T-helper 2 cell (primary cell): ENCODE data around the gene KHDC1.
"Not testable (repeated sequence)": the region's sequence is repeated elsewhere in the genome, so short reads cannot be mapped to it uniquely, and the experiment has no call there.

ENCODE experiments used
- DNase-seq, 5 experiments: peaks; one replicate each; pipeline versions ENCODE4 v3.0.0 to v3.0.0-alpha.2; 2012 to 2022

KHDC1 gene

GRCh38 chr6:73248192-73248903, 14.6 kb downstream of the KHDC1 start:
- DNase-seq: no peak

- no peak for DNase-seq
Measured at GRCh38 chr6:73242001-73242400, 21.0 kb downstream of the KHDC1 start.

GRCh38 chr6:73240730-73241129, 22.3 kb downstream of the KHDC1 start:
- no peak for DNase-seq

GRCh38 chr6:73236144-73236750, 26.7 kb downstream of the KHDC1 start:
- DNase-seq: no peak

- DNase-seq: no peak
Measured at GRCh38 chr6:73234733-73235132, 28.3 kb downstream of the KHDC1 start.

GRCh38 chr6:73233971-73234370, 29.0 kb downstream of the KHDC1 start:
- DNase-seq: not testable (repeated sequence)

GRCh38 chr6:73233048-73233447, 29.9 kb downstream of the KHDC1 start:
- no peak for DNase-seq

GRCh38 chr6:73231986-73232391, 31.0 kb downstream of the KHDC1 start:
- no peak for DNase-seq

GRCh38 chr6:73227606-73228255, 35.3 kb downstream of the KHDC1 start:
- no peak for DNase-seq

GRCh38 chr6:73225396-73225795, 37.6 kb downstream of the KHDC1 start, which contains the start of gene KHDC1L:
Gene KHDC1L (minus strand): TSS chr6:73225496. CDS start chr6:73225408, 88 bp downstream.
- no peak for DNase-seq

GRCh38 chr6:73216859-73217258, 46.1 kb downstream of the KHDC1 start:
- no peak for DNase-seq

GRCh38 chr6:73209117-73209516, 53.9 kb downstream of the KHDC1 start:
- no peak for DNase-seq

- DNase-seq: no peak
Measured at GRCh38 chr6:73207221-73207837, 55.7 kb downstream of the KHDC1 start.

- no peak for DNase-seq
Measured at GRCh38 chr6:73204252-73204651, 58.7 kb downstream of the KHDC1 start.

GRCh38 chr6:73203098-73203497, 59.9 kb downstream of the KHDC1 start:
- DNase-seq: no peak

GRCh38 chr6:73200735-73201134, 62.3 kb downstream of the KHDC1 start:
- DNase-seq: no peak

GRCh38 chr6:73200247-73200646, 62.7 kb downstream of the KHDC1 start:
- DNase-seq: no peak

- DNase-seq: no peak
Measured at GRCh38 chr6:73194744-73195143, 68.3 kb downstream of the KHDC1 start.

- not testable (repeated sequence) for DNase-seq
Measured at GRCh38 chr6:73193302-73193701, 69.7 kb downstream of the KHDC1 start.
